GM19452 (cell line): Measurements from ENCODE around the gene NOP56.

Experiments
- ATAC-seq: cut with Tn5 transposase; IDR thresholded peaks from one replicate; pipeline ENCODE4 v1.9.1; 2021; ENCODE audit not compliant: unreplicated experiment

Gene NOP56

DNA sequence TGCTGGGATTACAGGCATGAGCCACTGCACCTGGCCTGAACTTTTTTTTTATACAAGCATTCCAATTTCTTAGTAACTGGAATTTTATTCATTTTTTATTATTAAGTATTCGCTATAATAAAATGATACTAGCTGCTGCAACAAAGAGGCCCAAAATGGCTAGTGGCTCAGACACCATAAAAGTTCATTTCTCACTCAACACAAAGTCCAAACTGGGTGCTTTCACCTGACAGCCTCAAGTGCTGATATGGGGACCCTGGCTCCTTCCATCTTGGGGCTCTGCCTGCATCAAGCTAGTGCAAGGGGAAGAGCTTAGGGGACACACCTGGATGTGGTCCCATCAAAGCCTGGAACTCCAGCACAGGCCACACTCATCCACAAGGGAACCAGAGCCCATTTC is 12.2 kb upstream of the NOP56 start:
- ATAC-seq = no peak

DNA sequence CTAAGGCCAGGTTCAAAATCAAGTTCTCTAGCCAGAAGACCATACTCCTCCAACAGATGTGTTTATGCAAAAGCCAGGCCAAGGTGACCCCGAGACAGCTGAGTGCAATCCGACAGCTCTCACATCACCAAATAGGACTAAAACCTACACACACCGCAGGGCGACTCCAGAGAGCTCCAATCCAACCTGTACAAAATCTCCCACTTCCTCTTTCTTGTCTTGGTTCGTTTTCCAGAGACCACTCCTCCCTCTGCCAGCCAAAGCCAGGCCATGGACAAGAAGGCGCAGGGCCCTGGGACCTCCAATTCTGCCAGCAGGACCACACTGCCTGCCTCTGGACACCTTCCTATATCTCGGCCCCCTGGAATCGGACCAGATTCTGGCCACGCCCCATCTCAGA is 11.5 kb upstream of the NOP56 start:
- no peak for ATAC-seq

DNA sequence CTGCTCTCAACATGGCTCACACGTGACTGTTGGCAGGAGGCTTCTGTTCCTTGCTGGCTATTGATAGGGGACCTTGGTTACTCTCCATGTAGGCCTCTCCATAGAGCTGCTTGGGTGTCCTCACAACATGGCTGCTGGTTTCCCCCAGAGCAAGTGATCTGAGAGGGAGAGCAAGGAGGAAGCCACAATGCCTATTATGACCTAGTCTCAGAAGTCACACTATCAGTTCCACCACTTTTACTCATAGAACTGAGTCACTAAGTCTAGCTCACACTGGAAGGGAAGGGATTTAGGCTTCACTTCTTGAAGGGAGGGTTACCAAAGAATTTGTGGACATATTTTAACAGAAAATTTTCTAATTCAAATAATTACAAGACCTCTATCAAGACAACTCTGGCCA is 8.7 kb upstream of the NOP56 start:
- no peak for ATAC-seq

DNA sequence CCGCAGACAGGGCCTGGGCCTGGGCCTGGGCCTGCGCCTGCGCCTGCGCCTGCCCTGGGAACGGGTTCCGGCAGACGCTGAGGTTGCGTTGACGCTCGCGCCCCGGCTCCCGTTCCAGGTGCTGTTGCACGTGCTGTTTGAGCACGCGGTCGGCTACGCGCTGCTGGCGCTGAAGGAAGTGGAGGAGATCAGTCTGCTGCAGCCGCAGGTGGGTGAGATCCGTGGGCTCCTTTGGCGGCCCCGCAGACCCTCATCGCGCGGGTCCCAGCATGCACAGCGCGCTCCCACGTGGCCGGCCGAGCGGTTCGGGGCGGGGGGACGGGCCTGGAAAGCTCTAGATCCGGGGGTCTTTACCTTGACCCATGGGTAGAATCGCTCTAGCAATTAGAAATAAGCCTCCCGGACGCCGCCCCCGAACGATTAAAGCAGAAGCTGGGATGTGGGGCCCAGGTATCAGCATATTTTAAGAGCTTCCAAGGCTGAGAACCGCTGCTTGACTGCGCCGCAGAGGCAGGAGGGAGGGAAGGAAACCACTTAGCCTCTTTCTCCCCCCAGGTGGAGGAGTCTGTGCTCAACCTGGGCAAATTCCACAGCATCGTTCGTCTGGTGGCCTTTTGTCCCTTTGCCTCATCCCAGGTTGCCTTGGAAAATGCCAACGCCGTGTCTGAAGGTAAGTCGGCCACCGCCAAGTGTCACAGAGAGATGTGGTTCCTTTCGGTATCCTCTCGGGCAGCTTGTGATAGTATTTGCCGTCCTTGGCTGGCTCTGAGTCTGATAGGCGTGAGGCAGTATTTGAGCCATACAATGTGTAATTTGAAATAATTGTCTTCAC is 508 bp downstream of the NOP56 start:
- peak; percentile 37 for ATAC-seq

DNA sequence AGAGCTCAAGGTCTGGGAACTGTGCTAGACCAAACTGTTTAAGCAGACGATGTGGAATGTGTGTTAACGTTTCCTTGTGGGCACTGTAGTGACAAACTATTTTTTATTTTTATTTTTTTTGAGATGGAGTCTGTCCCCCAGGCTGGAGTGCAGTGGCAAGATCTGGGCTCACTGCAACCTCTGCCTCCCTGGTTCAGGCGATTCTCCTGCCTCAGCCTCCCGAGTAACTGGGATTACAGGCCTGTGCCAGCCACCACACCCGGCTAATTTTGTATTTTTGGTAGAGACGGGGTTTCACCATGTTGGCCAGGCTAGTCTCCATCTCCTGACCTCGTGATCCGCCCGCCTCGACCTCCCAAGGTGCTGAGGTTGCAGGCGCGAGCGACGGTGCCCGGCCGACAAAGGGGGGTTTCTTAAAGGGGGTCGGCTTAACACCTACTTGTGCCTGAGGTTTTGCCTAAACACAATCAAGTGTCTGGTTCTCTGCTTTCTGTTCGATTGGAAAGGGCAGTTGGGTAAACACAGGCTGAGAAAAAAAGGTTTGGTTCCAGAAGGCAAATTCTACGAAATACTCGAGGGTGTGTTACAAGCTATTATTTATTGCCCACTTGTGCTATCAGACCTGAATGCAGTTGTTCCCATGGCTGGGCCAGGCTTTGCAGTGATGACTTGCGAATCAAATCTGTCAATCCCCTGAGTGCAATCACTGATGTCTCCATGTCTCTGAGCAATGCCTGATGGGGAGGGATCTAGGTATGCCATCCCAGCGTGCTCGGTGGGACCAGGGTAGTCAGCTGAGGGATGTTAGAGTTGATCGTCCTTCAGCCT is 1.3 kb downstream of the NOP56 start:
- no peak for ATAC-seq

DNA sequence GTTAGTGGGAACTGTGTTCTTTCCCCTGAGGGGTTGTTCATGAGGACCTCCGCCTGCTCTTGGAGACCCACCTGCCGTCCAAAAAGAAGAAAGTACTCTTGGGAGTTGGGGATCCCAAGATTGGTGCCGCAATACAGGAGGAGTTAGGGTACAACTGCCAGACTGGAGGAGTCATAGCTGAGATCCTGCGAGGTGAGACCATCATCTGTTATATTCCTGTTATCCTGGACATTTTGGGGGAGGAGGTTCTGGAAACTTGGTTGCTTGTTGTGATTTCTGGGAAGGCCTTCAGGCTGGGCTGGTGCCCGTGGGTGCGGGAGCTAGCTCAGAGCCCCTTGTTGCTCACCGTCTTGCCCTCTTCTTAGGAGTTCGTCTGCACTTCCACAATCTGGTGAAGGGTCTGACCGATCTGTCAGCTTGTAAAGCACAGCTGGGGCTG is 2.0 kb downstream of the NOP56 start:
- ATAC-seq = no peak

DNA sequence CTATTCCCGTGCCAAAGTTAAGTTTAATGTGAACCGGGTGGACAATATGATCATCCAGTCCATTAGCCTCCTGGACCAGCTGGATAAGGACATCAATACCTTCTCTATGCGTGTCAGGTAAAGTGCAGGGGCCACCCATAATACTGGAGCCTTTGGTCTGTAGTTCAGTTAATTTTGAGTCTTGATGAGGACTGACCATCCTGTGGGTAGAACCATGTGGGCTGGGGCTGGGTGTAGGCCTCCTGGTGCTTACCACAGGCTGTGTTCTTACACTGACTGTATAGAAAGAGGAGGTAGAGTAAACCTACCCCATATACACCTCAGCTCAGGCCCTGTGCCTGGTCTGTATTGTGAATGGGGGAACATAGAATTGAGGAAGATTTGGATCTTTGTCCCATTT is 2.4 kb downstream of the NOP56 start:
- ATAC-seq = no peak

DNA sequence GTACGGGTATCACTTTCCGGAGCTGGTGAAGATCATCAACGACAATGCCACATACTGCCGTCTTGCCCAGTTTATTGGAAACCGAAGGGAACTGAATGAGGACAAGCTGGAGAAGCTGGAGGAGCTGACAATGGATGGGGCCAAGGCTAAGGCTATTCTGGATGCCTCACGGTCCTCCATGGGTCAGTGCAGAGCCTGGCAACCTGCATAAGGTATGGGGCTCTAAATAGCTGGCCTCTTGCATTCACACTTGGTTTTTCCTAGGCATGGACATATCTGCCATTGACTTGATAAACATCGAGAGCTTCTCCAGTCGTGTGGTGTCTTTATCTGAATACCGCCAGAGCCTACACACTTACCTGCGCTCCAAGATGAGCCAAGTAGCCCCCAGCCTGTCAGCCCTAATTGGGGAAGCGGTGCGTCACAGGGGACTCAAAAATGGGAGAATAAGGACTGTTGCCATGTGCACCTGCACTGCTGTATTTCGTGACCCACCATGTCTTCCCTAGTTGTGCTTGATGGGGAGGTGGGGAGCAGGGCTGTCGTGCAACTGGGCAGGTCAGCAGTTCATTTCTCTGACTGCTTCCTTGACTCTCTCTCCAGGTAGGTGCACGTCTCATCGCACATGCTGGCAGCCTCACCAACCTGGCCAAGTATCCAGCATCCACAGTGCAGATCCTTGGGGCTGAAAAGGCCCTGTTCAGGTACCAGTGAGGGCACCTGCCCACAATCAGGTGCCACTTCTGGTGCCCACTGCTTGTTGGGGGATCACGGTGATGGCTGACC is 3.1 kb downstream of the NOP56 start:
- ATAC-seq = no peak

DNA sequence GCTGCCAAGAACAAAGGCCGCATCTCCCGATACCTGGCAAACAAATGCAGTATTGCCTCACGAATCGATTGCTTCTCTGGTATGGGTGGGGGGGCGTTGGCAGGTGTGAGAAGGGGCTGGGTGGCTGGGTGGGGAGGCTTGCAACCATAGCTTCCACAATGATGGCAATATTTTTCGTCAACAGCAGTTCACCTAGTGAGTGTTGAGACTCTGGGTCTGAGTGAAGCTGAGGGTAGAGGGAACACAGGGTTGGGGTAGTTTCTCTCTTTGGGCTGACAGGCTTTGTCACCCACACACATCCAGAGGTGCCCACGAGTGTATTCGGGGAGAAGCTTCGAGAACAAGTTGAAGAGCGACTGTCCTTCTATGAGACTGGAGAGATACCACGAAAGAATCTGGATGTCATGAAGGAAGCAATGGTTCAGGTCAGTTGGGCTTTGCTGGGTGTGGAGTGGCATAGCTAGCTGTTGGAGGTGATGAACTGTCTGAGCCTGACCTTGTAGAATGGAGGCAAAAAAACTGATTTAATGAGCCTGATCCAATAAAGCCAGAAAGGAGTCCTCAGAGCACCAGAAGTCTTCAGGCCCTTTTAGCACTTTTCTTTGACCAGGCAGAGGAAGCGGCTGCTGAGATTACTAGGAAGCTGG is 4.2 kb downstream of the NOP56 start:
- ATAC-seq = no peak

DNA sequence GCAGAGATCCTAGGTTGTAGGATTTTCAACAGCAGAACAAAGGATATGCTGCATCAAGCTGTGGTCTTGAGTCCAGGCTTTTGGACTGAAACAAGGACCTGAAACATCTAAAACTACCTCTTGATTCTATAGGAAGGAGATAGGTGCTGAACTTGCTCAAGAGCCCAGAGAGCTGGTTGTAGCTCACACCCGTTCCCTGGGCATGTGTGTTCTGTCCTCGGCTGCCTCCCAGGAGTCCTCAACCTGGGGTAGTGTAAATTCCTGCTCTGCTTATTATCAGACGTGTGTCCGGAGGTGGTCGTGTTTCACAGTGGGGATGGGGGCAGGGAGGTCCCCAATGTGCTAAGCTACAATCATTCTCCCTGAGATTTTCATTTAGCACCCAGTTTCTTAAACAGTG is 4.8 kb downstream of the NOP56 start:
- no peak for ATAC-seq

DNA sequence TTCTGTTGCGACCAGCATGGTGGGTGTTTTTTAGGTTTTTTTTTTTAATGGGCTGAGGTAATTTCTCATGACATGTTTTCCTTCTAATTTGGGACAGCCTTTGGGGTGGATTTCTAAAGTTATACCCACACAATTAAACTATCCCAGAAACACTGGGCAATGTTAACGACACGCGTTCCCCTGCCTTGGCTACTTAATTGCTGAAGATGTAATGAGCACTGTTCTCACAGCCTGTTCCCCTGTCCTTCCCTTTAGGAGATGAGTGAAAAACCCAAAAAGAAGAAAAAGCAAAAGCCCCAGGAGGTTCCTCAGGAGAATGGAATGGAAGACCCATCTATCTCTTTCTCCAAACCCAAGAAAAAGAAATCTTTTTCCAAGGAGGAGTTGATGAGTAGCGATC is 5.2 kb downstream of the NOP56 start:
- no peak for ATAC-seq

DNA sequence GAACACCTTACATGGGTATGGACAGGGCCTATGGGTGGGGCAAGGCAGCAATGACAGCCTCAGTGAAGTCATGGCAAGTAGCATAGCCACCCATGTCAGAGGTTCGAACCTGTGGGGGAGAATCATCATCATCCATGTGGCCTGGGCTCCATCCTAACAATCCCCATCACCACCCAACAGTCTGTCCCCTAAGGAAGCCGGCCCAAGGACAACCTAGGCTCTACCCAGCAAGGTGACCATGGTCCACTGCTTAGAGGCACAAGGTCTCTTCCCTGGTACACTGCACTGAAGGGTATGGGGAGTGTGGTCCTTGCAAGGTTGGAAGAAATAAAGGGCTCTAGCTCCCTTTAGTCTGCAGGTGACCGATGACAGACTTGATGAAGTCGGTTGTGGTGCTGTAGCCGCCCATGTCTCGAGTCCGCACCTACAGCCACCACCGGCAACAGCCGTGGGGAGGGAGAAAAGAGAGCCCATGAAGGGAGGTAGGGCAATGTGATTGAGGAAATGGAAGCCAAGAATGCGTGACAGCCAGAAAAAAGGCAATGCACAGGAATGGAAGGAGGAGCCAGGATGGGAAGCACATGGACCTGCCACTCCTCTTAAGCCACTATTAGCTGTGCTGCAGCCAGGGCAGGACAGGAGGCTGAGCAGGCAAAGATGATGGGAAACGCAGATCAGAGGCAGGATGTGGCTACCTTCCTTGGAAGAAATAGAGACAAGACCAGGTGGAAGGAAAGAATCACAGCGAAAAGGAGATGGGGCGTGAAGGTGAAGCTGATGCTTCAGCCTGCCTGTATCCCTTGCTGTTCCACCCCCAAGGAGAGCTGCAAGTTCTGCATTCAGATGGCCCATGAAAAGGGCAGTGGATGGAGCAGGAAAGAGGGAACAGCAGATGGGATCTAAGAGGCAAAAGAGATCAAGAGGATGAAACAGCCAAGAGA is 6.3 kb downstream of the NOP56 start:
- no peak for ATAC-seq

DNA sequence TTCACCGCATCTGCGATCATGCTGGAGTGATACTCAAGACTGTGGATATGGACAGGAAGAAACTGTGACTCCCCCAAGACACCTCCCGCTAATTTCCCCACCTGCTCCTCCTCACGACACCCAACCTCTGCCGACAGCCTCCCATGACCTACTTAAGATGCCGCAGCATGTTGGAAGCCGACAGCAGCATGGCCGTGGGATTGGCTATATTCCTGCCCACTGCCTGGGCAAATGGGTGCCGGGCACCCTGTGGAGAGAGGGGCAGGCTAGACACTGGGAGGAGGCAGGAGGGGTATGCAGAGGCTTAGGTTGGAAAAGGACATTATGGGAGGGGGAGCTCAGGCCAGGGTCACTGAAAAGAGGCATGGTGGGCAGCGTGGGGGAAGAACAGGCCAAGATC is 7.1 kb downstream of the NOP56 start:
- ATAC-seq = no peak

DNA sequence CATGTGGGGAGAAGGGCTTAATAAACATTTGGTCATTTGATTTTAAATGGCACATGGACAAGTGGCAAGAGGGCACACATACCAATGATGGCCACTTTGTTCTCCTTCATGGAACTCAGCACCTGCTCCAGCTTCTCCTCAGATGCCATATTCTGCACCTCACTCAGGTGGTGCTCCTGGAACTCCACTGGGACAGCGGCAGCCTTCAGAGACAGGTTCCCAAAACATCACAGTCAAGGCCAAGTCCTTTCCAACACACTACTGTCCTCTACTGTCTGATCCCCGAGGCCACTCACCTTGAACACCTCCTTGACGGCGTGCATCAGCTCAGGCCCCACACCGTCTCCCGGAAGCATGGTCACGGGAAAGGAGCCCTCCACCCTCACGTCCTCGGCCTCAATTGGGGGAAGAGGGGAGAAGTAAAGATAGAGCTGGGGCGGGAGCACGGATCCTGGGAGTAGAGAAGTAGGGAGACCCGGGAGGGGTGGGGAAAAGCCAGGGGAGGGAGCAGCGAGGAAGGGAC is 11.0 kb downstream of the NOP56 start:
- no peak for ATAC-seq

DNA sequence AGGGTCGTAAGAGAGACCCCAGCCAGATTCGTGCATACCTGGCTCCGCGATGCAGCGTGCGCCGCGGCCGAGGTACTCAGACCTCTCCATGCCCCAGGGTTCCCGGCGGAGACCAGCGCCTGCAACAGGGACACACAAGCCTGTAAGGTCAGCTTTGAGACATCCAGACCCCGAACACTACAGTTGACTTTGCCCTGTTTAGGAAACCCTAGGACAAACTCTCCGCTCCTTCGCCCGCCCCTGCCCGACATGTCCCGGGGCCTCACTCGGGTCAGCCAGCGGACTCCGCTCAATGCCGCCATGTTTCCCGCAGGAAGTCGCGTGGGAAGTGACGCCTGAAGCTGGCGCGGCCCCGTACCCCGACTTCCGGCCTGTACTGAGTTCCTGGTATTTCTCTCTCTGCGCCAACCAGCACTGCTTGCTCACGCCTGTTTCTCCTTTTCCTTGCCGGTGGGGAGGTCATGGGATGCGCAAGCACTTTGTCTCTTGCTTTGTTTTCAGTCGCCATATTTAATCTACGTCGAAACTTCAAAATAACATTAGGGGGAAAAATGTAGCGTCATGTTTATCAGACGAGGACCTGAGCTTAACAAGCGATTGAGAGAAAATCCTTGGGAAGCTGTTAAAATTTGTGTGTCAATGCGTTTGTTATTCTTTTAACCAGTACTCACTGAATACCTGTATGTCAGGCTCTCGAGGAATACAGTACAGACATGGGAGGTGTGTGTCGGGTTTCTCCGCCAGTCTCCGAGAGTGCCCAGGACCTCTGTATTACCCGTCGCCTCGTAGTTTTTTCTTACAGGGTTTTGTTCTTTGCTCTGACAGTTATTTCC is 11.7 kb downstream of the NOP56 start, which contains the start of gene IDH3B:
IDH3B (minus strand) TSS at position 330 of the 833 bp plus-strand sequence; CDS start at position 302, 28 bp downstream.
- peak; percentile 92 for ATAC-seq

DNA sequence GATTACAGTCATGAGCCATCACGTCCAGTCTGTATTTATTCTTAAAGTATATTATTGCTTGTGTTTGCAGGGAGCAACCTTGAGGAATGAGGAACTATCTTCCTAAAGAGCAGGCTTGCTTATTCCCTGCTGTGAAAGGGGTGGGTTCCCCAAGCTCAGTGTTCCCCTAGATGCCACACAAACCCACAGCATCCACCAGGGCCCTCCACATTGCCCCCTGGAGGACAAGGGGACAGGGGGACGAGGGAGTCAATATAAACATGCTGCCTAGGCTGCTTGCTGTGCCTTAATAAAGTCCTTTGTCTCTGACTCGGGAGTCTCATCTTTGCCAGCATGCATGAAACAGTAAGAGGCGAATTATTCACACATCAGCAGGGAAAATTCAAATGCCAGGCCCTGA is 19.5 kb downstream of the NOP56 start:
- no peak for ATAC-seq

DNA sequence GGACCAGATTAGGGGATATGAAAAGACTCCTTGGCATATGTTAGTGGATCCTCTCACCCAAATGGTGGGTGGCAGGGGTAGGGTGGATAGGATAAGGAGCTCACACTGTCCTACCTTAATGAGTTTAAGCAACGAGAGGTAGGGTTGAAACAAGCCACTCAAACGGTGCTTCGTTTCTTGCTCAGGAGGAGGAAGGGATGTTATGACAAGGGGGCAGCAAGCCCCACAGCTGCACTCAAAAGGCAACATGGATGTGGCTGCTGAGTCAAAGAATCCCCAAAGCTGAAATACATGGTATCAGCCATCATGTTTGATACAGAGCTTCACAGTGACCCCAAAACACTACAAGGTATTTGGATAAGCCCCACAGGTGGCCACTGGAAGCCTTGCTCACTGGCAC is 20.0 kb downstream of the NOP56 start:
- ATAC-seq = no peak

DNA sequence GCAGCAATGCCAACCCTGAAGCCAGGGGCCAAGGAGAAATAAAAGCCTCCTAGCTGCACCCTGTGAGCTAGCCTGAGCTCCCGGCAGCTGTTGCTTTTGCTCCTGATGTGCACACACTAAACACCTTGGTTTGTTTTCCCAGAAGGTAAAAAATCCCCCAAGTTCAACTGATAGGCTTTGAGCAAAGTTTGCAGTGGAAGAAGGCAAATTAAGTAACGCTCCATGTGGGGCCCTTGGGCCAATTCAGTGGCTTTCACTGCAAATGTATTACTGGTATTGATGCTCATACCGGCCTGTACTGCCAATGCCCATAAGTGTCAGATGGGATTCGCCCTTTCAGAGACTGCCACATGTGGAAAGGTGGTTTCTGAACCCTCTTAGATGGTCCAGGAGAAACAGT is 21.0 kb downstream of the NOP56 start:
- no peak for ATAC-seq

DNA sequence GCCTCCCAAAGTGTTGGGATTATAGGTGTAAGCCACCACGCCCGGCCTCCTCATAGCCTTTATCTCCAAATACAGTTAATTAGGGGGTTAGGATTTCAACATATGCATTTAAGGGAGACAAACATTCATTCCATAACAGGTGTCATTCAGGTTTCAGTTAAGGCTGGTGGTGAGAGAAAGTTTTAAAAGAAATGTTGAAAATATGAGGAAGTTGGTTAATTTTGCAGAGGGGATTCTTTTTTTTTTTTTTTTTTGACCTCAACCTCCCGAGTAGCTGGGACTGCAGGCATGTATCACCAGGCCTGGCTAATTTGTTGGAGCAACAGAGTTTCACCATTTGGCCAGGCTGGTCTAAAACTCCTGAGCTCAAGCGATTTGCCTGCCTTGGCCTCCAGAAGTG is 27.6 kb downstream of the NOP56 start:
- ATAC-seq = no peak
